PFSK-1 (cell line): Measurements from ENCODE around the gene TRIM44.

Experiments used
- FOXP2 ChIP-seq: optimal IDR thresholded peaks from 2 replicates; pipeline ENCODE3; 2011; ENCODE audit warnings: borderline replicate concordance, control low read depth, inconsistent platforms; ENCODE audit not compliant: insufficient read depth; ENCODE audit errors: extremely low read length, extremely low read depth
- POLR2AphosphoS5 ChIP-seq: IDR thresholded peaks from 2 replicates; pipeline ENCODE4 v1.6.1; 2012; ENCODE audit warnings: low read depth, mild to moderate bottlenecking, control low read depth, low read length, moderate library complexity
- SIN3A ChIP-seq: IDR thresholded peaks from 2 replicates; pipeline ENCODE4 v1.6.1; 2012; ENCODE audit warnings: mild to moderate bottlenecking, low read length, moderate library complexity, borderline replicate concordance; ENCODE audit not compliant: insufficient read depth
- TAF1 ChIP-seq: IDR thresholded peaks from 2 replicates; pipeline ENCODE4 v1.6.1; 2012; ENCODE audit warnings: low read length, control low read depth, borderline replicate concordance; ENCODE audit not compliant: insufficient read depth
- TF ChIP-seq, protein P1 (sequence below), 2 experiments: IDR thresholded peaks; 2 replicates each; pipeline versions ENCODE4 v1.6.1 to v1.8.0; 2011 to 2012; ENCODE audit warnings: low read depth in 2 of 2, low read length in 2 of 2, control low read depth in 1 of 2, inconsistent platforms in 1 of 2, mild to moderate bottlenecking in 1 of 2, moderate library complexity in 1 of 2; ENCODE audit not compliant: insufficient read depth in 1 of 2

TRIM44 gene

DNA sequence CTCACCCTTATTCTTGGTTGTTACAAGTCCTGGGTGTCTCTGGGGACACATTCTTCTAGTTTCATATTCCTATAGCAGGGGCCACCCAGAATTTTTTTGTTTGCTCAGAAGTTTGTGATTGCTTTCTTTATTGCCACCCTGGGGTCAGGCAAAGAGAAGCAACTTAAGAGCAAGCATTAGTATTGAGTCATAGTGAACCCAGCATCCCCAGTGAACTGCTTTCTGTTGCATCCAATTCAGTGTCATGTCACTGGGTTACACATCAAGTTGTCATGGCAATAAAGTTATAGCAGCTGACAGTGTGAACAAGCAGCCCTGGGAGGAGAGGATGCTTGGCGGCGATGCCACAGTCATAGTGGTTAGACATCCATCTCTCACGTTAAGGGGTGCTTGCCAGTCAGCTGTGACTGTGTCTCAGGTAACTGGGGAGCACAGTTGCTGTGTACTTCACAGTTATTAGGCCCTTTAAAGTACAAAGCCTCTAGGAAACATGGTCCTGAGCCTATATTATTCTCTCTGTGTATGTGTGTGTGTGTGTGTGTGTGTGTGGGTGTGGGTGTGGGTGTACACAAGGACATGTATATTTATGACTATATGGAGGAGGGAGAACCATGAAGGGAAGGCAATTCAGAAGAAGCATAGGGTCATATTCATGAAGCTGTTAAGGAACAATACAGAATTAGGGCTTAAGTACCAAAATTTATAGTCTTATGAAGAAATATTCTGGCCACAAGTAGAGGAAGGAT lies 52.5 kb downstream of the TRIM44 start:
- TF ChIP-seq TAF1 (no peak), SIN3A (no peak)
- TF ChIP-seq, protein P1, sequence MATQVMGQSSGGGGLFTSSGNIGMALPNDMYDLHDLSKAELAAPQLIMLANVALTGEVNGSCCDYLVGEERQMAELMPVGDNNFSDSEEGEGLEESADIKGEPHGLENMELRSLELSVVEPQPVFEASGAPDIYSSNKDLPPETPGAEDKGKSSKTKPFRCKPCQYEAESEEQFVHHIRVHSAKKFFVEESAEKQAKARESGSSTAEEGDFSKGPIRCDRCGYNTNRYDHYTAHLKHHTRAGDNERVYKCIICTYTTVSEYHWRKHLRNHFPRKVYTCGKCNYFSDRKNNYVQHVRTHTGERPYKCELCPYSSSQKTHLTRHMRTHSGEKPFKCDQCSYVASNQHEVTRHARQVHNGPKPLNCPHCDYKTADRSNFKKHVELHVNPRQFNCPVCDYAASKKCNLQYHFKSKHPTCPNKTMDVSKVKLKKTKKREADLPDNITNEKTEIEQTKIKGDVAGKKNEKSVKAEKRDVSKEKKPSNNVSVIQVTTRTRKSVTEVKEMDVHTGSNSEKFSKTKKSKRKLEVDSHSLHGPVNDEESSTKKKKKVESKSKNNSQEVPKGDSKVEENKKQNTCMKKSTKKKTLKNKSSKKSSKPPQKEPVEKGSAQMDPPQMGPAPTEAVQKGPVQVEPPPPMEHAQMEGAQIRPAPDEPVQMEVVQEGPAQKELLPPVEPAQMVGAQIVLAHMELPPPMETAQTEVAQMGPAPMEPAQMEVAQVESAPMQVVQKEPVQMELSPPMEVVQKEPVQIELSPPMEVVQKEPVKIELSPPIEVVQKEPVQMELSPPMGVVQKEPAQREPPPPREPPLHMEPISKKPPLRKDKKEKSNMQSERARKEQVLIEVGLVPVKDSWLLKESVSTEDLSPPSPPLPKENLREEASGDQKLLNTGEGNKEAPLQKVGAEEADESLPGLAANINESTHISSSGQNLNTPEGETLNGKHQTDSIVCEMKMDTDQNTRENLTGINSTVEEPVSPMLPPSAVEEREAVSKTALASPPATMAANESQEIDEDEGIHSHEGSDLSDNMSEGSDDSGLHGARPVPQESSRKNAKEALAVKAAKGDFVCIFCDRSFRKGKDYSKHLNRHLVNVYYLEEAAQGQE (IDR thresholded peaks at IDR 0.05; ENCODE audit: insufficient read depth in 1 of 2, low read depth in 2 of 2, low read length in 2 of 2), result no peak

DNA sequence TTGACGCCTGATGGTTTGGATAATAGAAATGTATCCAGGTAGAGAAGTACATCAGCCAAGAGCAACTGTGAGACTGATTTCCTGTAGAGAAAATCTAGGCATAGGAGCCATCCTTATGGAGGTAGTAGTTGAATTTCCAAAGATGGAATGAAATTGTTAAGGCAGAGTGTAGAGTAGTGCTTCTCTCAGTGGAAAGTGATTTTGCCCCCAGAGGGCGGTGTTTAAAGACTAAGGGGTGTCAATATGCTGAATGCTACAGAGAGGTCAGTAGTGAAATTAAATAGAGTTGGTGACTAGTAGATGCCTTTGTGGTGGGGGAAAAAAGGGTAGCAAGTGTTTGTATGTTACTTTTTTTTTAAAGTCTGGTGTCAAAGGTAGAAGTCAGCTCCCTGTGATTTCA lies 54.5 kb downstream of the TRIM44 start:
- TF ChIP-seq TAF1, result no peak
- no peak for TF ChIP-seq POLR2AphosphoS5
- TF ChIP-seq SIN3A, result no peak
- TF ChIP-seq, protein P1 (IDR thresholded peaks at IDR 0.05; ENCODE audit: insufficient read depth in 1 of 2, low read depth in 2 of 2, low read length in 2 of 2), result no peak
- TF ChIP-seq FOXP2, result no peak

DNA sequence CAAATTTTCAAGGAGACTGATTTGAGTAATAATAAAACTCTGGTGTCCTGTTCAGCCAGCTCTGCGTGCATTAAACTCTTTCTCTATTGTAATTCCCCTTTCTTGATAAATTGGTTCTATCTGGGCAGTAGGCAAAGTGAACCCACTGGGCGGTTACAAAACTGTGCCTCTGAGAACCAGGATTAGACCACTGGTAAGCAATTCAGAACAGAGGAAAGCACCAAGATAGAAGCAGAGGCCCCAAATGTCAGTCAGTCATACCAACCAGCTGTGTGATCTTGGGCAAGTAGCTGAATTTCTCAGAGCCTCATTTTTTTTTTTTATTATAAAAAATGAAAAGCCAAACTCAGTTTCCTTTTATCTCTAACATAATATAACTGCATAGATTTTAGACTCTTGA lies 54.9 kb downstream of the TRIM44 start:
- TF ChIP-seq, protein P1 (IDR thresholded peaks at IDR 0.05; ENCODE audit: insufficient read depth in 1 of 2, low read depth in 2 of 2, low read length in 2 of 2), result no peak
- TF ChIP-seq POLR2AphosphoS5 (no peak), TAF1 (no peak), SIN3A (no peak), FOXP2 (no peak)

DNA sequence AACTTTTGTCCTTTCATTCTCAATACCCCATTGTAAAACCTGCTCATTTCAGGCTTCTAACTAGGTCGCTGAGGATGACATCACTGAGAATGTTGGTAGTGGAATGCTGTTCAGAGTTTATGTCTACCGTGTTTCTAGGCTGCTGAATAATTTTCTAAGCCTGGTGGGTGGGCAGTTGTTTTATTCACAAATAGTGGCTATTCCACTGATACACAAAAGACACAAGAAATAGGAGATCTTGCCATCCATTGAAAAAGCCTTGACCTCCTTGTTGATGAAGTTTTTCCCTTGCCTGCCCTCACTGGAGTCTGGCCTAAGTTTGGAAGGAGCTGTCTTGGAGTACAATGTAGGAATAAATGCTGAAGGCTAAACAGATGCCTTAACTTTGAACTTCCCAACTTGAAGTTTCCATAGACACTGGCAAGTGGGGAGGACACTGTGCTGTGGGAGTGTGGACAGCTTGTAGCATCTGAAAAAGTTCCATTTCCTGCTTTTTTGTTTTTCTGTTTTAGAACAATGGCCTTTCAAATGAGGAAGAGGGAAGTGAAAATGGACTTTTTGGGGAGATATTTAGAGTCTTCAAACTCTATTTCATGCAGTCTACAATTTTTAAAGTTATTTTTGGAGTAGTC lies 59.2 kb downstream of the TRIM44 start:
- TF ChIP-seq, protein P1 (IDR thresholded peaks at IDR 0.05; ENCODE audit: insufficient read depth in 1 of 2, low read depth in 2 of 2, low read length in 2 of 2), result no peak
- TF ChIP-seq SIN3A, result no peak
- TF ChIP-seq POLR2AphosphoS5, result no peak
- TF ChIP-seq FOXP2, result no peak
- TF ChIP-seq TAF1, result no peak
